Progenitor cell of endocrine pancreas (in vitro differentiated cells): ENCODE results near the gene ARHGAP8. TPM values are rescaled to one million over a fixed set of nuclear protein-coding genes. Genes with fewer than 3 reads are reported as not detected.
"Not testable (repeated sequence)": the region's sequence is repeated elsewhere in the genome, so short reads cannot be mapped to it uniquely, and the experiment has no call there.

Experiments
- DNase-seq: peaks from one replicate; pipeline ENCODE4 v3.0.0; 2021; ENCODE audit warnings: low spot score; ENCODE audit not compliant: unreplicated experiment
- H3K27ac Mint-ChIP-seq: 2 replicates; pipeline ENCODE4 v1.8.0; 2021; ENCODE audit warnings: mild to moderate bottlenecking, moderate library complexity, mixed read lengths
- H3K27me3 Mint-ChIP-seq: 2 replicates; pipeline ENCODE4 v1.8.0; 2021; ENCODE audit warnings: mixed read lengths
- H3K36me3 Mint-ChIP-seq: 2 replicates; pipeline ENCODE4 v1.8.0; 2022; ENCODE audit warnings: mixed read lengths; ENCODE audit not compliant: insufficient read depth
- H3K4me1 Mint-ChIP-seq: 2 replicates; pipeline ENCODE4 v1.8.0; 2021; ENCODE audit warnings: low read depth, mixed read lengths
- H3K4me3 Mint-ChIP-seq: 2 replicates; pipeline ENCODE4 v1.8.0; 2021; ENCODE audit warnings: low read depth, mild to moderate bottlenecking, moderate library complexity, mixed read lengths
- H3K9me3 Mint-ChIP-seq: 2 replicates; pipeline ENCODE4 v1.8.0; 2021; ENCODE audit warnings: low read depth, mixed read lengths
- total RNA-seq: library from RNA; stranded (reverse); gene quantifications from 2 replicates; pipeline ENCODE4 v1.2.1, GENCODE V29; 2021
- TF ChIP-seq, protein P1 (sequence below): fragments of 200-600 bp; sonication (generic); IDR thresholded peaks from one replicate; pipeline ENCODE4 v1.5.0; 2021; ENCODE audit warnings: antibody characterized with exemption, mild to moderate bottlenecking; ENCODE audit not compliant: unreplicated experiment

The ARHGAP8 gene
- total RNA-seq, 1 donor from 2014 or later: 100 TPM

DNA sequence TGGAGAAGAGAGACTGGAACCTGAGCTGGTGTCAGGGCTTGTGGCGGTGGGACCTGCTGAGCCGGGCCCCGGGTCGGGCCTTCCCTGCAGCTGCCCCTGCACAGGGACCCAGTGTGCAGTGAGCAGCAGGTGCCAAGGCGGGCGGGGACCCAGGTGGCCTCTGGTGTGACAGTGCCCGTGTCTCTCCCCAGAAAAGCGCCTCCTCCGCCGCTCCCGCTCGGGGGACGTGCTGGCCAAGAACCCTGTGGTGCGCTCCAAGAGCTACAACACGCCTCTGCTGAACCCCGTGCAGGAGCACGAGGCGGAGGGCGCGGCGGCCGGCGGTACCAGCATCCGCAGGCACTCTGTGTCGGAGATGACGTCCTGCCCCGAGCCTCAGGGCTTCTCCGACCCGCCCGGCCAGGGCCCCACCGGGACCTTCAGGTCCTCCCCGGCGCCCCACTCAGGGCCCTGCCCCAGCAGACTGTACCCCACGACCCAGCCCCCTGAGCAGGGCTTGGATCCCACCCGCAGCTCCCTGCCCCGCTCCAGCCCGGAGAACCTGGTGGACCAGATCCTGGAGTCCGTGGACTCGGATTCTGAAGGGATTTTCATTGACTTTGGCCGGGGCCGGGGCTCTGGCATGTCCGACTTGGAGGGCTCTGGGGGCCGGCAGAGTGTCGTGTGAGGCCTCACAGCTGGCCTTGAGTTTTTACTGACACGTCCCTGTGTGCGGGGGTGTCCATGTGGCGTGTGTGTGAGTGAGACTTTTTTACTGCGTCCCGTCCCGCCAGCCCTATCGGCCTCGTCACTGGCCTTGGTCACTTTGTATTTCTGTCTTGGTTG lies 15.6 kb upstream of the ARHGAP8 start:
- H3K4me1 Mint-ChIP-seq: peaks cover 21% of the 10 kb centered on the region
- H3K27ac Mint-ChIP-seq: no peak overlapping the region
- no peak for DNase-seq

DNA sequence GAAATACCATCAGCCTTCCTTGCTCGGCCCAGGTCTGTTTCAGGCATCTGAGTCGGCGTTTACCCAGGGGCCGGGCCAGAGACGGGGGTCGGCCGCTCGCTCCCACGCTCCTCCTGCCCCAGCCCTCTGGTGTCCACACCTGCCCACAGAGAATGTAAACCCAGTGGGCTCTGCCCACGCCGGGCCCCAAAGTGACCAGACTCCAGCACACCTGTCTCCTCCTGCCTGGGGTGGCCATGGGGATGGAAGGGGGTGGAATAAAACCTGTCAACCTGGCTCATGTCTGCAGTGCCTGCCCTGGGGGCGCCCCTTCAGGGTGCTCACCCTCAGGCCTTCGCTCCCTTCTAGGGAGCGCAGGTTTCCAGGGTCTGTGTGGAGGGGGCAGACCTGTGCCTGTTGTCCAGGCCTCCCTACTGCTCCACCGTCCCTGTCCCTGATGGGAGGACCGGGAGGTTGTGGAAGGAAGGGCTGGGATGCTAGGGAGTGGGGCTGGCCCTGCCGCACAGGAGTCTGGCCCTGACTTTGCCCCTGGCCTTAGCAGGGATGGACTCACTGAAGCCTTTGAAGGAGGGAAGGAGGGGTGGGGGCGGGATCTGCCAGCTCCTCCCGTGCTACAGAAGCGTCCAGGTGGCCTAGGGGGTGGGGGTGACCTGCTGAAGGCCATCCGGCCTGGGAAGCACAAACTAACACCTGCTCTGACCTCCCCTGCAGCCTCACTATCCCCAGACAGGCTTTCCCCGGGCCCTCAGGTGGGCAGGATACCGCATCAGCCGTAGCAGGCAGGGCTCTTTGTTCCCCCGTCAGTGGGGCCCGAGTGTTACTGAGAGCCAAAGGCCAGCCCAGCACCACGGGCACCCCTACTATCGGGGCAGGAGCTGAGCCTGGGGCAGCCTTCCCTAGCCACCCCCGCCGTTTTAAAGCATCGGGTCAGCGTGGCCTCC lies 14.7 kb upstream of the ARHGAP8 start:
- H3K27me3 Mint-ChIP-seq: no peaks in the 10 kb centered on the region
- no peaks in the 10 kb centered on the region for H3K9me3 Mint-ChIP-seq
- H3K4me1 Mint-ChIP-seq: peaks cover 23% of the 10 kb centered on the region
- no peak overlapping the region for H3K4me3 Mint-ChIP-seq
- H3K36me3 Mint-ChIP-seq: no peaks in the 10 kb centered on the region
- DNase-seq: no peak
- peak overlapping the region; percentile 84 for H3K27ac Mint-ChIP-seq
- TF ChIP-seq, protein P1, sequence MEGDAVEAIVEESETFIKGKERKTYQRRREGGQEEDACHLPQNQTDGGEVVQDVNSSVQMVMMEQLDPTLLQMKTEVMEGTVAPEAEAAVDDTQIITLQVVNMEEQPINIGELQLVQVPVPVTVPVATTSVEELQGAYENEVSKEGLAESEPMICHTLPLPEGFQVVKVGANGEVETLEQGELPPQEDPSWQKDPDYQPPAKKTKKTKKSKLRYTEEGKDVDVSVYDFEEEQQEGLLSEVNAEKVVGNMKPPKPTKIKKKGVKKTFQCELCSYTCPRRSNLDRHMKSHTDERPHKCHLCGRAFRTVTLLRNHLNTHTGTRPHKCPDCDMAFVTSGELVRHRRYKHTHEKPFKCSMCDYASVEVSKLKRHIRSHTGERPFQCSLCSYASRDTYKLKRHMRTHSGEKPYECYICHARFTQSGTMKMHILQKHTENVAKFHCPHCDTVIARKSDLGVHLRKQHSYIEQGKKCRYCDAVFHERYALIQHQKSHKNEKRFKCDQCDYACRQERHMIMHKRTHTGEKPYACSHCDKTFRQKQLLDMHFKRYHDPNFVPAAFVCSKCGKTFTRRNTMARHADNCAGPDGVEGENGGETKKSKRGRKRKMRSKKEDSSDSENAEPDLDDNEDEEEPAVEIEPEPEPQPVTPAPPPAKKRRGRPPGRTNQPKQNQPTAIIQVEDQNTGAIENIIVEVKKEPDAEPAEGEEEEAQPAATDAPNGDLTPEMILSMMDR: no peak

More for the DNA sequence above, 15.6 kb upstream of the ARHGAP8 start:
- Mint-ChIP-seq H3K27me3 (no peaks in the 10 kb centered on the region), H3K9me3 (no peaks in the 10 kb centered on the region), H3K4me3 (no peak overlapping the region), H3K36me3 (no peaks in the 10 kb centered on the region)
- TF ChIP-seq, protein P1: no peak

DNA sequence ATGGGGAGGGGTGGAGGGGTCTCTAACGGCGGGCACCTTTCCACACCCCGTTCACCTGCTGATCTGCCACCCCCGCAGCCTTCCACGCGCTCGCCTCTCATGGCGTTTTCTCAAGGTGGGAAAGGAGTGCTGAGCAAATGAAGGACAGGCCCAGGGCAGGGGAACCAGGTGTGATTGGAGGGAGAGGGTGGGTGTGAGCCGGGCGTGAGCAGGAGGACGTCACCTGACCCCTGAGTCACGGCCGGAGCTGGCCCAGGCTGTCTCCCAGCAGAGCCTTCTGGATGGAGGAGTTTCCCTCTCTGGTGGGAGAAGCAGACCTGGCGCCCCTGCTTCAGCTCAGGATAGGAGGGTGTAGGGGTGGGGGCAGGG lies 14.0 kb upstream of the ARHGAP8 start:
- Mint-ChIP-seq H3K27me3 (no peaks in the 10 kb centered on the region), H3K36me3 (no peaks in the 10 kb centered on the region), H3K9me3 (no peaks in the 10 kb centered on the region), H3K27ac (peak overlapping the region; percentile 60), H3K4me3 (no peak overlapping the region), H3K4me1 (peaks cover 23% of the 10 kb centered on the region)
- TF ChIP-seq, protein P1: no peak
- DNase-seq: no peak

DNA sequence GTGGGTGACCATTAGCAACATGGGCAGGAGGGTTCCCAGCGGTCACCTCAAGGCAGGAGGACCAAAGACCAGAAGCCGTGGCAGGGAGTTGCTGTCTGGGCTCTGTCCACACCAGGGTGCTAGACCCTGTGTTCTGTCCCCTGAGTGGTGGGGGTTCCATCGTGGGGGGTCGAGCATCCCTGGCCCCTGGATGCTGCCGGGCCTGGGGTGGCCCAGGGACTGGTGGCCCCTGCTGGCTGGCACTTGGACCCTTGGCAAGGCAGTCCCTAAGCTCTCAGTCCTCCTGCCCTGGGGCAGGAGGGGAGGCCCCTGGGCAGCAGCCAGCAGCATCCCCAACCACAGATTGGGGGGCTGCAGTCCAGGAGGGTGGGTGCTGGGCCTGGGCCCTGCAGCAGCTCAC lies 13.4 kb upstream of the ARHGAP8 start:
- Mint-ChIP-seq H3K27ac (no peak overlapping the region), H3K9me3 (no peaks in the 10 kb centered on the region), H3K36me3 (no peaks in the 10 kb centered on the region), H3K4me3 (no peak overlapping the region), H3K27me3 (no peaks in the 10 kb centered on the region), H3K4me1 (peaks cover 28% of the 10 kb centered on the region)
- TF ChIP-seq, protein P1: no peak
- no peak for DNase-seq

DNA sequence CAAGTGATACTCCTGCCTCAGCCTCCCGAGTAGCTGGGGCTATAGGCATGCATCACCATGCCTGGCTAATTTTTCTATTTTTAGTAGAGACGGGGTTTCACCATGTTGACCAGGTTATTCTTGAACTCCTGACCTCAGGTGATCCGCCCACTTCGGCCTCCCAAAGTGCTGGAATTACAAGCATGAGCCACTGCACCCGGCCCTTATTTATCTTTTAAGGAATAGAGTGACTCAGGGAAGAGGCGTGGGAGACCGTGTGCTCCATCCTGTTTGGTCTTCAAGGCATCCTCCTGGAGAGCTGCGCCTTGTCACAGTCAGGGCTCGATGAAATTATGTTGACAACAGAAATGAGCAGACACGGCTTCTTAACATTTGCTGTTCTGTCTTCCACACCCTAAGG lies 12.7 kb upstream of the ARHGAP8 start:
- H3K27me3 Mint-ChIP-seq, H3K4me3 Mint-ChIP-seq: not testable (repeated sequence)

More for the DNA sequence above, 12.7 kb upstream of the ARHGAP8 start:
- Mint-ChIP-seq H3K27ac (peak overlapping the region; percentile 46), H3K4me1 (peaks cover 30% of the 10 kb centered on the region)
- H3K36me3 Mint-ChIP-seq, DNase-seq, H3K9me3 Mint-ChIP-seq: not testable (repeated sequence)
